Mucosa of stomach (tissue), 1 donor: Measurements from ENCODE around the gene ERP27.

Source experiments
- H3K27me3 ChIP-seq: one replicate; pipeline ENCODE4 v1.7.0; 2013; ENCODE audit warnings: mild to moderate bottlenecking, low read length; ENCODE audit not compliant: control insufficient read depth, insufficient read depth
- H3K36me3 ChIP-seq: one replicate; pipeline ENCODE4 v1.7.0; 2013; ENCODE audit warnings: low read length; ENCODE audit not compliant: control insufficient read depth, insufficient read depth
- H3K4me1 ChIP-seq: one replicate; pipeline ENCODE4 v1.7.0; 2013; ENCODE audit warnings: mild to moderate bottlenecking, low read length; ENCODE audit not compliant: control insufficient read depth, insufficient read depth
- H3K4me3 ChIP-seq: one replicate; pipeline ENCODE4 v1.7.0; 2013; ENCODE audit warnings: low read length
- H3K9ac ChIP-seq: one replicate; pipeline ENCODE4 v1.7.0; 2013; ENCODE audit warnings: mild to moderate bottlenecking, low read length, moderate library complexity
- H3K9me3 ChIP-seq: one replicate; pipeline ENCODE4 v1.7.0; 2013; ENCODE audit warnings: mild to moderate bottlenecking, low read length, moderate library complexity; ENCODE audit not compliant: control insufficient read depth
- donor health status: Pancreatic carcinoma.

ERP27 gene

GRCh38 chr12:14948672-14949071 lies 10.3 kb upstream of the ERP27 start:
- H3K9ac ChIP-seq = peak overlapping the region; percentile 11
- H3K27me3 ChIP-seq = no peaks in the 10 kb centered on the region
- H3K4me3 ChIP-seq = no peak overlapping the region
- no peaks in the 10 kb centered on the region for H3K9me3 ChIP-seq
- H3K36me3 ChIP-seq = no peaks in the 10 kb centered on the region
- peaks cover 7% of the 10 kb centered on the region for H3K4me1 ChIP-seq

- H3K9ac ChIP-seq = no peak overlapping the region
These were observed 8.5 kb upstream of the ERP27 start for GRCh38 chr12:14946861-14947260.

GRCh38 chr12:14946162-14946561 lies 7.8 kb upstream of the ERP27 start:
- no peaks in the 10 kb centered on the region for H3K9me3 ChIP-seq
- H3K4me1 ChIP-seq = no peaks in the 10 kb centered on the region
- H3K27me3 ChIP-seq = no peaks in the 10 kb centered on the region
- no peak overlapping the region for H3K9ac ChIP-seq
- H3K36me3 ChIP-seq = no peaks in the 10 kb centered on the region
- no peak overlapping the region for H3K4me3 ChIP-seq

More at GRCh38 chr12:14946861-14947260, 8.5 kb upstream of the ERP27 start:
- Histone ChIP-seq H3K4me1 (peaks cover 5% of the 10 kb centered on the region), H3K36me3 (no peaks in the 10 kb centered on the region), H3K9me3 (no peaks in the 10 kb centered on the region), H3K4me3 (no peak overlapping the region), H3K27me3 (no peaks in the 10 kb centered on the region)

- Histone ChIP-seq H3K9me3 (no peaks in the 10 kb centered on the region), H3K27me3 (no peaks in the 10 kb centered on the region), H3K36me3 (no peaks in the 10 kb centered on the region), H3K9ac (no peak overlapping the region), H3K4me1 (no peaks in the 10 kb centered on the region), H3K4me3 (no peak overlapping the region)
These were observed 4.0 kb upstream of the ERP27 start for GRCh38 chr12:14942196-14942931.

DNA sequence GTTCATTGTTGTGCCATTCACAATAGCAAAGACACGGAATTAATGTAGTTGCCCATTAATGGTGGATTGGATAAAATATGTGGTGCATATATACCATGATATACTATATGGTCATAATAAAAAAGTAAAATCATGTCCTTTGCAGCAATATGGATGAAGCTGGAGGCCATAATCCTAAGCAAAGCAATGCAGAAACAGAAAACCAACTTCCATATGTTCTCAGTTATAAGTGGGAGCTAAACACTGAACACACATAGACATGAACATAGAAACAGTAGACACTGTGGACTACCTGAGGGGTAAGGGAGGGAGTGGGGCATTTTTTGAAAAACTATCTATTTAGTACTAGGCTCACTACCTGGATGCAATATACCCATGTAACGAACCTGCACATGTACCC lies 3.0 kb upstream of the ERP27 start:
- no peaks in the 10 kb centered on the region for H3K9me3 ChIP-seq
- no peaks in the 10 kb centered on the region for H3K27me3 ChIP-seq
- H3K36me3 ChIP-seq = no peaks in the 10 kb centered on the region
- H3K4me1 ChIP-seq = no peaks in the 10 kb centered on the region
- H3K9ac ChIP-seq = no peak overlapping the region
- H3K4me3 ChIP-seq = no peak overlapping the region

- no peaks in the 10 kb centered on the region for H3K36me3 ChIP-seq
- no peak overlapping the region for H3K4me3 ChIP-seq
- no peaks in the 10 kb centered on the region for H3K9me3 ChIP-seq
- H3K27me3 ChIP-seq = no peaks in the 10 kb centered on the region
- no peak overlapping the region for H3K9ac ChIP-seq
- H3K4me1 ChIP-seq = no peaks in the 10 kb centered on the region
These were observed 648 bp downstream of the ERP27 start for GRCh38 chr12:14937689-14938088.

DNA sequence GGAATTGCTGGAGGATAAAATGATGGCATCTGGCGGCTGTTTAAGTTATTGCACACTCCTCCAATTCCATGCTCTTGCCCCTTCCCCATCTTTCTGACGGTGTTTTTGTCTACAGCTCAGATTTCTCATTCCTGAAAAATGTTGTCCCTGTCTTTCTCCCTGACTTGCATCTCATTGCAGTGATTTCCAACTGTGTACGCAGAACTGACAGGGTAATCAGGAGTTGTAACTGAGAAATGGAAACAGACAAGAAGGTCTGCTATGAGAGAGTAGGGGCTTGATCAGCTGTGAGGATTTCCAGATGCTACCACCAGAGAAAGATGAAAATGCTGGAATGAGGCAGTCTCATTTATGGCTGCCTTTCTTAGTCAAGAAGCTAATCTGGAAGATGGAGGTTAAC lies 1.3 kb downstream of the ERP27 start:
- Histone ChIP-seq H3K36me3 (no peaks in the 10 kb centered on the region), H3K9me3 (no peaks in the 10 kb centered on the region), H3K4me1 (no peaks in the 10 kb centered on the region), H3K9ac (no peak overlapping the region), H3K27me3 (no peaks in the 10 kb centered on the region), H3K4me3 (no peak overlapping the region)

DNA sequence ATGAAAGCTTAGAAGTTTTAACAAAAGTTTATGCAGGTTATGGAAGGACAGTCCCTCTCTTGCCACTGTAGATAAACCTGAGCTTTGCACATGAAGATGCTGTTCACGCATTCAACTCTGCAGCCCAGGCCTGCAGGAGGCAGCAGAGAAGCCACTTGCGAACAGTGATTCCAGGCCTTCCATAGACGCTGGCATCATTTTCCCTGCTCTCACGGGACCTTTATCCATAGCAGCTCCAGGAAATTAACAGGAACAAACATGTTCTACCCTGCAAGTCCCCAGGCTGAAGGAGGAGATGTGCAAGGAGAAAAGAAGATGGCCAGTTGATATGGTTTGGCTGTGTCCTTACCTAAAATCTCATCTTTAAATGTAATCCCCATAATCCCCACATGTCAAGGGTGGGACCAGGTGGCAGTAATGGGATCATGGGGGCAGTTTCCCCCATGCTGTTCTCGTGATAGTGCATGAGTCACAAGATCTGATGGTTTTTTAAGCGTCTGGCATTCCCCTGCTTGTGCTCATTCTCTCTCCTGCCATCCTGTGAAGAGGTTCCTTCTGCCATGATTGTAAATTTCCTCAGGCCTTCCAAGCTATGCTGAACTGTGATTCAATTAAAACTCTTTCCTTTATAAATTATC lies 2.0 kb downstream of the ERP27 start:
- Histone ChIP-seq H3K4me3 (no peak overlapping the region), H3K4me1 (peaks cover under 1% of the 10 kb centered on the region)

DNA sequence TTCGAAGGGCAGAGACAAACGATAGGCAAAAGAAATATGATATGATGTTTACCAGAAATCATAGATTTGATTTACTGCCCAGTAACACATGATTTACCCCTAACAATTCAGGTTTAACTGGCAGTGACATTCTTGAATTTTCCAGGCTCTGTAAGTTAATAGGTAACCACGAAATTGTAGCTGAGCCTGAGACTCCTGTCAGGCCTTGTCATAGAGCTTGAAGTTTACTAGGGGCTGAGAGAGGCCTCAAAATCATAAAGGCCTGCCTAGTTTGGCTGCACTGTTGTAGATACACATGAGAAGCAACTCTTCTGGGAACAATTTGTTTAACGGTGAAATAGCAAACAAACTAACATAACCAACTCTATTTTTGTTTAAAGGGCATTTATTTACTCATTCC lies 3.3 kb downstream of the ERP27 start:
- Histone ChIP-seq H3K4me3 (no peak overlapping the region), H3K9ac (no peak overlapping the region), H3K4me1 (peaks cover 4% of the 10 kb centered on the region), H3K36me3 (no peaks in the 10 kb centered on the region), H3K27me3 (no peaks in the 10 kb centered on the region), H3K9me3 (no peaks in the 10 kb centered on the region)

More for the DNA sequence above, 2.0 kb downstream of the ERP27 start:
- no peaks in the 10 kb centered on the region for H3K27me3 ChIP-seq
- no peaks in the 10 kb centered on the region for H3K9me3 ChIP-seq
- no peaks in the 10 kb centered on the region for H3K36me3 ChIP-seq
- H3K9ac ChIP-seq = no peak overlapping the region

DNA sequence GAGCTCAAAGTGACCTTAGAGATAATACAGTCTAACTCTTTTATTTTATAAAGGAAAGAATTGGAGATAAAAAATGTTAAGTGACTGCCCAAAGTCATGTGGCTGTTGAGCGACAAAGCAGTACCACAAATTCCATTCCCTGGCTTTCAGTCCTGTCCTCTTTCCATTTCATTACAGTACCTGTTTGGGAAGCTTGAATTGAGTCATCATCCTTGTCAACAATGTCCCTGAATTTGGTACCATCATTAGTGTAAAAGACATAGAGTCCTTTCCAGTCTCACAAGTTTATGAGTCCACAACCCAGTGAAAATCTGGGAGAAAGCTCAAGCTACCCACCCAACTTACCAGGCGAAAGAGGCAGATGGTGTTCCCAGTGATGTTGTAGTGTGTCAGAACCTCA lies 3.8 kb downstream of the ERP27 start:
- Histone ChIP-seq H3K27me3 (no peaks in the 10 kb centered on the region), H3K4me3 (no peak overlapping the region), H3K36me3 (no peaks in the 10 kb centered on the region), H3K9ac (no peak overlapping the region), H3K4me1 (peaks cover 4% of the 10 kb centered on the region), H3K9me3 (no peaks in the 10 kb centered on the region)

DNA sequence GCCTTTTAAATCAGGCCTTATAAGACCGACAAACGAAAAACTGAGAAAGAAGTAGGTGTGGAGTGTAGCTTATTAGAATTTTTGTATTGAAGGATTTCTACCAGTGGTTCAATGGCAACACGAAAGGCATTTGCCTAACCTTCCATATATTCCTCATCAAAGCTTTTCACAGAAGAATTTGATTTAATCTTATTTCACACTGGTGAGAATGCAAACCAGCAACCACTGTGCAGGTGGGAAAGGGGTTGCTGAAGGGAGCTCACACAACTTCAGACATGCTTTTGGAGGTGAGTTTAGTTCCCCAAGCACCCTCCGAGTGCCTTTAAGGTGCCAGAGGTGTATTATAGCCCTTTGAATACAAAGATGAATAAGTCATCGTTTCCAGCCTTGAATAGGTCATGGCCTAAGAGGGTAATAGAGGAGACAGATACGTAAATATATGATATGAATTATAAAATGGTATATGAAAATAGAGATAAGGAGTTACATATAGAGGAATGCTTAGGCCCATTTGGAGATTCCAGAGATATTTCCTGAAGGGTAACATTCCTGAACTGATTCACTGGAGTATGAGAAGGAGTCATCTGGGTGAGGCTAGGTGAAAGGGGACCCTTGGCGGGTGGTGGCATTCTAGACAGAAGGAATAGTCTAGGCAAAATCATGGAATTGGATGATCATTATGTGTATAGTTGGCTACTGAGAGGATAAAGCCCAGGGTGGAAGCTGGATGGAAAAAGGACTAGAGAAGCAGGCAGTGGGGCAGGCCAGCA lies 6.4 kb downstream of the ERP27 start:
- Histone ChIP-seq H3K9me3 (no peaks in the 10 kb centered on the region), H3K4me3 (no peak overlapping the region), H3K27me3 (no peaks in the 10 kb centered on the region), H3K4me1 (peaks cover 4% of the 10 kb centered on the region), H3K36me3 (no peaks in the 10 kb centered on the region), H3K9ac (no peak overlapping the region)

GRCh38 chr12:14931359-14931758 lies 7.0 kb downstream of the ERP27 start:
- Histone ChIP-seq H3K4me1 (peaks cover 4% of the 10 kb centered on the region), H3K36me3 (no peaks in the 10 kb centered on the region), H3K4me3 (no peak overlapping the region), H3K27me3 (no peaks in the 10 kb centered on the region), H3K9ac (no peak overlapping the region), H3K9me3 (no peaks in the 10 kb centered on the region)
